Heart left ventricle (tissue), 13 donors: ENCODE data around the gene TNFSF11.

Source experiments
- POLR2A ChIP-seq, 2 donors: fragments of 450-650 bp; IDR thresholded peaks; one replicate each; pipeline ENCODE4 v1.6.1; 2017; ENCODE audit warnings: antibody characterized with exemption in 2 of 2, mild to moderate bottlenecking in 2 of 2, moderate library complexity in 2 of 2
- TF ChIP-seq, protein P1 (sequence below), 12 donors: fragments of 200-600 bp; sonication (generic) in 4 of 12; IDR thresholded peaks; one replicate each; pipeline versions ENCODE4 v1.5.0 to v1.8.0; 2018 to 2022; ENCODE audit warnings: antibody characterized with exemption in 12 of 12, mild to moderate bottlenecking in 5 of 12
- donor health status: ischemic (EF 13 %, LVEDD 7.1; RV severe dilation, severe dysfunction).
- donor health status: DM: no; HTN: yes; CAD: no.
- donor health status: DM: no; HTN: no; CAD: no.
- donor health status: ischemic (EF 25% LVEDD 6.9; RV normal size, moderate dysfunction).
- donor health status: ischemic (EF 25% LVEDD 5.7; RV mildly dilated, moderate dysfunction).
- donor health status: ischemic (EF 35%, LVEDD 5.7; RV mildly dilated, moderate dysfunction).
- donor health status: nonischemic (EF 11% LVEDD 7.7; RV severe dilation, severe dysfunction).
- donor health status: DM: yes; HTN: yes; CAD: no.
- donor health status: PGD.
- donor health status: ischemic (EF 29% LVEDD 5.4; RV normal size, mild dysfunction).
- donor health status: nonischemic (EF 23%, LVEDD 6.1; RV moderate dilation, normal function).

DNA sequence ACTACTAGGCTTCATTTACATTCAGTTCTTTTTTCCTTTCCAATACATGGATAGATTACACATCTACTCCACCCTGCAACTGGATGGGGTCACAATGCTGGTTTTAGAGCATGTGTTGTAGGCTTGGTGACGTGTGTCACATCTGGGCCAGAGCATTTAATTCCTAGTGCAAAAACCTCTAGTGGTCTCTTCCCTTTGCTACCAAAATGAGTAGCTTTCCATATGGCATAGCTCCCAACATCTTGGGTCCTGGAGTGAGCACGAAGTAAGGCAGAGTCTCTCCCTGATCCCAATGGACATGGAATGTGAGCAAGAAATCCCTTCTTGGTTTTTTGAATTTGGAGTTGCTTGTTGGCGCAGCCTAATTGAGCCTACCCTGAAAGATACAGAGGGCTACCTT lies 51.7 kb downstream of the TNFSF11 start:
- TF ChIP-seq, protein P1, sequence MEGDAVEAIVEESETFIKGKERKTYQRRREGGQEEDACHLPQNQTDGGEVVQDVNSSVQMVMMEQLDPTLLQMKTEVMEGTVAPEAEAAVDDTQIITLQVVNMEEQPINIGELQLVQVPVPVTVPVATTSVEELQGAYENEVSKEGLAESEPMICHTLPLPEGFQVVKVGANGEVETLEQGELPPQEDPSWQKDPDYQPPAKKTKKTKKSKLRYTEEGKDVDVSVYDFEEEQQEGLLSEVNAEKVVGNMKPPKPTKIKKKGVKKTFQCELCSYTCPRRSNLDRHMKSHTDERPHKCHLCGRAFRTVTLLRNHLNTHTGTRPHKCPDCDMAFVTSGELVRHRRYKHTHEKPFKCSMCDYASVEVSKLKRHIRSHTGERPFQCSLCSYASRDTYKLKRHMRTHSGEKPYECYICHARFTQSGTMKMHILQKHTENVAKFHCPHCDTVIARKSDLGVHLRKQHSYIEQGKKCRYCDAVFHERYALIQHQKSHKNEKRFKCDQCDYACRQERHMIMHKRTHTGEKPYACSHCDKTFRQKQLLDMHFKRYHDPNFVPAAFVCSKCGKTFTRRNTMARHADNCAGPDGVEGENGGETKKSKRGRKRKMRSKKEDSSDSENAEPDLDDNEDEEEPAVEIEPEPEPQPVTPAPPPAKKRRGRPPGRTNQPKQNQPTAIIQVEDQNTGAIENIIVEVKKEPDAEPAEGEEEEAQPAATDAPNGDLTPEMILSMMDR (IDR thresholded peaks at IDR 0.05), result no peak
- TF ChIP-seq POLR2A (IDR thresholded peaks at IDR 0.05), result no peak
